HG02610 (cell line): Measurements from ENCODE around the gene UGT1A9.
"Not testable (repeated sequence)": the region's sequence is repeated elsewhere in the genome, so short reads cannot be mapped to it uniquely, and the experiment has no call there.

Source experiments
- ATAC-seq: cut with Tn5 transposase; IDR thresholded peaks from one replicate; pipeline ENCODE4 v1.9.1; 2021; ENCODE audit warnings: mild to moderate bottlenecking, moderate library complexity; ENCODE audit not compliant: unreplicated experiment

Gene UGT1A9

DNA sequence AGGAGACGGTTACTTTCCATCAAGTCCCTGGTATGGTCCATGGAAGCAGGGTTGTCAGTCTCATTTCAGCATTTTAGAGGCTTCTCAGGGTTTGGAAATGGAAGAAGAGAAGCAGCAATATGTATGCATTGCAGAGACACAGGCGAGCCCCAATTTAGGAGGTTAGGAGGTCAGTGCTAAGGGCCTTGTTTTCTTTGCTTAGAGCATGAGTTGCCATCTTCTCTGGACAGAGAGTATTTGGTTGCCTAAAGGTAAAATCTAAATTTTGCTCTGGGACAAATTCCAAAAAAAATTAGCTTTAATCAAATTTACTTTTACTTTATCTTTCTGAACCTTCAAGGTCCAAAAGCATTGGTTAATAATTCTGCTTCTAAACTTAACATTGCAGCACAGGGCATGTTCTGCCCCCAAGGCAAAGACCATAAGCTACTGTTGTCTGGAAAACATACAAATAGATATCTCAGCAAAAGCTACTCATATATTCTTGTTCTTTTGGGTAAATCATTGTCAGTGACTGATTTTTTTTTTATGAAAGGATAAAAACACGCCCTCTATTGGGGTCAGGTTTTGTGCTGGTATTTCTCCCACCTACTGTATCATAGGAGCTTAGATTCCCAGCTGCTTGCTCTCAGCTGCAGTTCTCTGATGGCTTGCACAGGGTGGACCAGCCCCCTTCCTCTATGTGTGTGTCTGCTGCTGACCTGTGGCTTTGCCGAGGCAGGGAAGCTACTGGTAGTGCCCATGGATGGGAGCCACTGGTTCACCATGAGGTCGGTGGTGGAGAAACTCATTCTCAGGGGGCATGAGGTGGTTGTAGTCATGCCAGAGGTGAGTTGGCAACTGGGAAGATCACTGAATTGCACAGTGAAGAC lies at the start of gene UGT1A9:
UGT1A9 (plus strand) TSS at position 609 of the 872 bp plus-strand sequence; CDS start at position 646, 37 bp downstream.
- no peak for ATAC-seq

DNA sequence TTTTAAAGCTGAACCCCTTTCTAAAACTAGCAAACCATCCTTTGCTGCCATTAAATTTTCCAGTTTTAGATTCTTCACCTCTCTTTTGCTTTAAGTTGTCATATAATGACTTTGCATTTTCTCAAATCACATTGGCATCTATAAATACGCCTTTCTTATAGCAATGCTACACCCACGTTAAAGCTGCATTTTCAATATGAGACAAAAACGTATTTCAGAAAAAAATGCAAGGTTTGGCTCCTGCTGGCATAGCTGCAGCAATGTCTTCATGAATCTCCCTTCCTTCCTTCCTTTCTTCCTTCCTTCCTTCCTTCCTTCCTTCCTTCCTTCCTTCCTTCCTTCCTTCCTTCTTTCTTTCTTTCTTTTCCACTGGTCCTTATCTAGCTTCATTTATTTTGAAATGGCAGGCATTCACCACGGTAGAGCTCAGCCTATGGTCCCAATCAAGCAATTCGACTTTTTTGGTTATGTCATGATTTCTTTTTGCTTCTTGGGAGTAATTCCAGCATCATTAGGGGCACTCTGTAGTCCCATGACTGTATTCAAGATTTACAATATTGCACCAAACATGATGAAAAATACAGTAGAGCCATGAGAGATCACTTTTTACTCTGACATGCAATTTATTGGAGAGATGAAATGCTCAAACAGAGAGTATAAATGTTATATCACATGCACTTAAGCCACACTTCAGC lies 44.2 kb upstream of the UGT1A9 start:
- no peak for ATAC-seq

DNA sequence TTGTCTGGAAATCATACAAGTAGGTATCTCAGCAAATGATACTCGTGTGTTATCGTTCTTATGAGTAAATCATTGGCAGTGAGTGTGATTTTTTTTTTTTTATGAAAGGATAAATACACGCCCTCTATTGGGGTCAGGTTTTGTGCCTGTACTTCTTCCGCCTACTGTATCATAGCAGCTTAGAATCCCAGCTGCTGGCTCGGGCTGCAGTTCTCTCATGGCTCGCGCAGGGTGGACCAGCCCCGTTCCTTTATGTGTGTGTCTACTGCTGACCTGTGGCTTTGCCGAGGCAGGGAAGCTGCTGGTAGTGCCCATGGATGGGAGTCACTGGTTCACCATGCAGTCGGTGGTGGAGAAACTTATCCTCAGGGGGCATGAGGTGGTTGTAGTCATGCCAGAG lies 35.4 kb upstream of the UGT1A9 start, which contains the start of gene UGT1A10:
UGT1A10 (plus strand) TSS at position 143 of the 400 bp plus-strand sequence; CDS start at position 218, 75 bp downstream.
- ATAC-seq, result not testable (repeated sequence)

DNA sequence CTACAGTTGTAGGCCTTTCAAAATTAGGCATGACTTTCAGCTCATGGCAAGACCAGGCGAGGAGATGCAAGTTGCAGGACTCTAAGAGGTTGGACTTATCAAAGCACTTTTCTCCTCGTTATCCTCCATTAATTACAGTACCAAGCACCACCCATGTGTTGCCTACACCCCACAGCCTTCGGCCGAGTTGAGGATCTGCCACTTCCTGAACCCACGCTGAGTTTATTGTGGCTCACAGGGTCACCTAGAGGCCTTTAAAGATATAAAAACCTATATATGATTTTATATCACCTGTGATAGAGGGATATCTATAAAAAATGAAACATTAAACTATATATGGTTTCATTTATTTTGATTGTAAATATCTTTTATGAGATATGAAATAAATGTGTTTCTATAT lies 32.9 kb upstream of the UGT1A9 start:
- ATAC-seq, result no peak

DNA sequence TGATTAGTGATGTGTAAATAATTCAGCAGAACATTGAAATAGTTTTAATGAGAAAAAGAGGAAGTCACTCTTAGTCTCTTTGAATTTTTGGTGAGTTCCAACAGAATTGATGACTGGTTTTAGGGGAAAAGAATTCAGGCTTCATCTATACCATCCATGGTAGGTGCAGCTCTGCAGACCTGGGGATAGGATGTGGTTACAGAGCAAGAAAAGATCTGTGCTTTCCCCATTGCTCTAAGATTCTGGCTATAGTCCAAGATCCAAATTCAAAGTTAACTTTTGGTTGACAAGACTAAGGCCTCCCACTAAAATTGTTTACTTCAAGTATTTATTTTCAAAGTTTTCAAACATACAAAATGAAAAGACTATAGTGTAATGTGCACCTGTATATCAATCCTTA lies 31.8 kb upstream of the UGT1A9 start:
- no peak for ATAC-seq

DNA sequence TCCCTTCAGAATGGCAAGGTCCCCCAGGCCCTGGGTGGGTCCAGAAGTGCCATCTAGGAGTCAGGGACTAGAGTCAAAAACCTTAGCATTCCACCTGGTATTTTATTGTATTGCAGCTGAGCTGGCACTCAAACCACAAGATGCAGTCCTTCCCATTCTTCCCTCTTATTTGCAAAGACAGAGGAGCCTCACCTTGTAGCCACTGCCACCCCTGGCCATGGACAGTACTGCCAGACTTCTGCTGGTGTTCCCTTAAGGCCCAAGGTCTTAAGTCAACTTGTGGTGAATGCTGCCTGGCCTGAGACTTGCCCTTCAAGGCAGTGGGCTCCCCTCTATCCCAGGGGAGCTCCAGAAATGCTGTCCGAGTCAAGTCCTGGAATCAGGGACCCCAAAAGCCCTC lies 28.6 kb upstream of the UGT1A9 start:
- ATAC-seq, result no peak

DNA sequence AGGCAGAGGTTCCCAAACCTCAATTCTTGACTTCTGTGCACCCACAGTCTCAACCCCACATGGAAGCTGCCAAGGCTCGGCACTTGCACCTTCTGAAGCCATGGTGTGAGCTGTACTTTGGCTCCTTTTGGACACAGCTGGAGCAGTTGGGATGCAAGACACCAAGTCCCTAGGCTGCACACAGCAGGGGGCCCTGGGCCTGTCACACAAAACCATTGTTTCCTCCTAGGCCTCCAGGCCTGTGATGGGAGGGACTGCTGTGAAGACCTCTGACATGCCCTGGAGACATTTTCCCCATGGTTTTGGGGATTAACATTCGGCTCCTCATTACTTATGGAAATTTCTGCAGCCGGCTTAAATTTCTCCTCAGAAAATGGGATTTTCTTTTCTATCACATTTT lies 25.7 kb upstream of the UGT1A9 start:
- ATAC-seq, result not testable (repeated sequence)

DNA sequence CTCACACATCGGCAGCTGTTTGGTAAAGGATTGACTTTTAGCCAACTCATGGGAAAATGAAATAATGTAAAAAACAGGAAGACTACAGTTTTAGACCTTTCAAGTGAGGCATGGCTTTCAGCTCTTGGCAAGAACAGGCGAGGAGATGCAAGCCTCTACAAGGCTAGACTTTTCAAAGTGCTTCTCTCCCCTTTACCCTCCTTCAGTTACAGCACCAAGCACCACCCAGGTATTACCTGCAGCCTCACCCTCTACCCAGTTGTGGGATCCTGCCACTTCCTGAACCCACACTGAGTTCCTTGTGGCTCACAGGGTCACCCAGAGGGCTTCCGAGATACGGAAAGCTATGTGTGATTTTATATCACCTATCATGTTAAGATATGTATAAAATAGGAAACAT lies 20.7 kb upstream of the UGT1A9 start:
- no peak for ATAC-seq

DNA sequence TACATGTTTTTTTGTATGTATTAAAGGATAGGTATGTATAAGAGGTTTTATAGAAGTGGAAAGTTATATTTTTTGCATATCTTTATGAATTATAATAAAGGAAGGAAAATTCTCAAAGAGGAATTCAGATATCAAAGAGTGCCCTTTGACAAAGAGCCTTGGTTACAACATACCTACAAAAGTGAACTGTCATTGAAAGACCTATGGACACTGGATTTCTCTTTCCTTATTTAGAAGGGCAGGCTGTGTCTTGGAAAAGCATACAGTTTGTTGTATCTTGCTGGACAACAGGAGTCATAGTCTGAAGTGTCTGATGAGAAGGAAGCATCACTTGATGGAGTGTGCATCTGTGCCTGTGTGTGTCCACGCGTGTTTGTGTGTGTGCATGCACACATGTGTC lies 20.3 kb upstream of the UGT1A9 start:
- ATAC-seq, result no peak

DNA sequence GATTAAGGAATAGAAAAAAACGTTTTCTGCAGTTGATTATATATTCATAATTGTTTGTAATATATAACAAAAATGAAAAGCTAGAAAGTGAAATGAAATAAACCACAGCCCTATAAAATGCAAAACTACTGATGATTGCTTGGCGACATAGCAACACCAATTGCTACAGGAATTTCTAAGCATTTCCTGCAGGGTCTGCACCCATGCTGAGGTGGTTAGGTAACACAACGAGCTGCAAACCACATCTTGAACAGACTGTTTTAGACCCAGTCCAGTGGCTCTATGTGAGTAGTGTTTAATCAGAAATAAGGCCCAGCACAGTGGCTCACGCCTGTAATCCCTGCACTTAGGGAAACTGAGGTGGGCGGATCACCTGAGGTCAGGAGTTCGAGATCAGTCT lies 17.2 kb upstream of the UGT1A9 start:
- no peak for ATAC-seq

DNA sequence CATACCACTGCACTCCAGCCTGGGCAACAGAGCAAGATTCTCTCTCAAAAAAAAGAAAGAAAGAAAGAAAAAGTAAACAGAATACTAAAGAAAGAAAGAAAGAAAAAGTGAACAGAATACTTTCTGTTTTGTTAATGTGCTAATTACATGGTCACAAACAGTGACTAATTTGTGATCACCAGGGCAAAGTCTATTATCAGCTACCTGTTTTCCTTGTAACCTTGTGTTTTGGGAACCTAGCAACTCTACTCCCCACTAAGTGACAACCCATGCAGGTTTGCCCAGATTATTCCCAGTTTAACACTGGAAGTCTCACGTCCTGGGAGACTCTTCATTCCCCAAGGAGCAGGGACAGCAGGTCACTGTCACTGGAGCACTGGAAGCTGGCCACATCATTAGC lies 16.7 kb upstream of the UGT1A9 start:
- ATAC-seq, result no peak

DNA sequence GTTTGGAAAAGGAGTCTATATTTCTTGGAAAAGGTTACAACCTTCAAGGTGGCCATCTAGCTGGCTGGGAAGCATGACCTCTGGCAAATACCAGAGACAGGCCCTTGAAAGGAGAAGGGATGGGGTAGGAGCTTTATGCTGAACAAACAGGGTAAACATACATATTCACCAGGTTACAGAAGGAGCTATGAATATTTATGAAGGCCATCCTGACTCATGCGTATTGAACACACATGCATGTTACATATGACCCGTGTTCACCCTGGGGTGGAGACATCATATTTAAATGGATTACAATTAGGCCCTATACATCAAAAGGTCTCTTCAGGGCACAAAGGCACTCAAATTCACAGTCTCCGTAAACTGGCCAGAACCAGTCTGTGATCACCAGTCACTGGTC lies 15.8 kb upstream of the UGT1A9 start:
- ATAC-seq, result not testable (repeated sequence)

DNA sequence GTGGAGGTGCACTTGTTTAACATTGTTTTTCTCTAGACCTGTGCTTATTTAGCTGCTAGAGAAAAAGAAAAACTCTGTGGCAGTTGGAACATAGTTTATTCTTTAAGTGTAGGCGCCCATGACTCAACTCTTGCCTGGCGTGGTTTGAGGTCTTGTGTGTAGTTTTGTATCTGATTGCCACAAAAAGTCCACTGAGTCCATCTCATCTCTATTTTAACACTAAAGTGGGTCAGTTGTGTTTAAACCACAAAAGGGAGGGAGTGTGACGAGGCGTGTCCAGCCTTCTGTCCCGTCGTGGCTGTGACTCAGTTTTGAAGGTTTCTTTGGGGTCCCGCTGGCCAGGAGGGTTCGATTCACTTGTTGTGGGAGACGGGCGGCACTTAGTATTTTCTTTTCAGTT lies 15.3 kb upstream of the UGT1A9 start:
- no peak for ATAC-seq

DNA sequence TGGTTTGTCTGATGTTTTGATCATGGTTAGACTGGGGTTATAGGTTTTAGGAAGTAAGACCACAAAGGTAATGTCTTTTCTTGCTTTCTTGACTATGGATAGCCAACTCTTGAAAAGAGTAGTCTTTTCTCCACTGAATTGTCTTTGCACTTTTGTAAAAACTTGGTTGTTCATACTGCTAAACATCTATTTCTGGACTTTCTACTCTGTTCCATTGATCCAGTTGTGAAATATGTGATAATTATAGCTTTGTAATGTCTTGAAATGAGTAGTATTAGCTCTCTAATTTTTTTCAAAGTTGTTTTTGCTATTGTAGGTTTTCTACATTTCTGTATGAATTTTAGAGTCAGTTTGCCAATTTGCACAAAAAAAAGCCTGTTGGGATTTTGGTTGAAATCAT lies 13.1 kb upstream of the UGT1A9 start:
- ATAC-seq, result no peak

DNA sequence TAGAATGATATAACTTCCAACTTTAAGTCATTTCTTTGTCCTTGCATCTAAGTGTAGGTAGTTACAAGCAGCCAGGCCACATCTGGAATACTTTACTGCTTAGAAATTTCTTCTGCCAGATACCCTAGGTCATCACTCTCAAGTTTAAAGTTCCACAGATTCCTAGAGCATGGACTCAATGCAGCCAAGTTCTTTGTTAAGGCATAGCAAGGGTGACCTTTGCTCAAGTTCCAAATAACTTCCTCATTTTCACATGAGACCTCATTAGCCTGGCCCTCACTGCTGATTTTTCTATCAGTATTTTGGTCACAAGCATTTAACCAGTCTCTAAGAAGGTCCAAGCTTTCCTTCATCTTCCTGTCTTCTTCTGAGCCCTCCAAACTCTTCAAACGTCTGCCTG lies 7.8 kb upstream of the UGT1A9 start:
- no peak for ATAC-seq

DNA sequence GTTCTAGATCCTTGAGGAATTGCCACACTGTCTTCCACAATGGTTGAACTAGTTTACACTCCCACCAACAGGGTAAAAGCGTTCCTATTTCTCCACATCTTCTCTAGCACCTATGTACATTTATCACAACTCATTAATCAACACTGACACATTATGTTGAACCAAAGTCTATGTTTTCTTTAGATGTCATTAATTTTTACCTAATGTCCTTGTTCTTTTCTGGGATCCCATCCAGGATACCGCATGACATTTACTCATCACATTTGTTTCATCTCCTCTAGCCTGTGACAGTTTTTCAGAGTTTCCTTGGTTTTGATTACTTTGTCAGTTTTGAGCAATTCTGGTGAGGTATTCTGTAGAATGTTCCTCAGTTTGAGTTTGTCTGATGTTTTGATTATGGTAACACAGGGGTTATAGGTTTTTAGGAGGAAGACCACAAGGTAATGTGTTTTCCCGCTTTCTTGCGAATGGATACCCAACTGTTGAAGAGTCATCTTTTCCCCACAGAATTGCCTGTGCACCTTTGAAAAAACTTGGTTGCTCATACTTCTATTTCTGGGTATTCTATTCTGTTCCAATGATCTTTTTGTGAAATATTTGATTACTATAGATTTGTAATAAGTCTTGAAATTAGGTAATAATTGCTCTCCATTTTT lies 3.0 kb upstream of the UGT1A9 start:
- ATAC-seq, result no peak

DNA sequence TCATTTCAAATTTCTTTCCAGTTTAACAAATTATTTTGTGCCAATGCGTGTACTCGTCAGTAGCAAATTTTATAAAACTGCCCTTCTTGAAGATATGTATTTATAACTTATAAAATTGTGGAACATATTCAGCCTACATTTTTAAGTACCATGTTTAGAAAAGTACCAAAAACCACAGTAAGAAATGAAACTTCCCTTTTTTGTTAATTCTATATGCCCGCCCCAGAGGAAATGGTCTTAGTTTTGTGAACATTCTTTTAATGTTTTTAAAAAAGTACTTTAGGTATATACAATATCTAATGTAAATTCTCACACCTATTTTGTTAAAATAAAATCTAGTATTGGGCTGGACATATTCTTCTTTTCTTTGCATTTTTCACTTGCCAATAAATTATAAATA lies 1.2 kb downstream of the UGT1A9 start:
- ATAC-seq, result no peak

DNA sequence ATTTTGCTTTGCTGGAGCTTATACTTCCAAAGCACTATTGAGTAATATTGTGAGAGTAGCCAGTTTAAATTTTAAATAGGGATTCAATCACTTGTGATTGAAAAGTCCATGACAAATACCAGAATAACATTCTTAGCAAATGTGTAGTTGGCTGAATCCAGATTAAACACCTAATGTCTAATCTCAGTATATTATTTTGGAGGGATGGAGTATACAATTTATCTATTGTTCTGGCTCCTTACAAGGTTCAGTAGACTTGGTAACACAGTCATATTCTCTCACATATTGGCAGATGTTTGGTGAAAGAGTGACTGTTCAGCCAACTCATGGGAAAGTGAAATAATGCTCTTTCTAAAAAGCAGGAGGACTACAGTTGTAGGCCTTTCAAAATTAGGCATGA lies 2.2 kb downstream of the UGT1A9 start:
- no peak for ATAC-seq

DNA sequence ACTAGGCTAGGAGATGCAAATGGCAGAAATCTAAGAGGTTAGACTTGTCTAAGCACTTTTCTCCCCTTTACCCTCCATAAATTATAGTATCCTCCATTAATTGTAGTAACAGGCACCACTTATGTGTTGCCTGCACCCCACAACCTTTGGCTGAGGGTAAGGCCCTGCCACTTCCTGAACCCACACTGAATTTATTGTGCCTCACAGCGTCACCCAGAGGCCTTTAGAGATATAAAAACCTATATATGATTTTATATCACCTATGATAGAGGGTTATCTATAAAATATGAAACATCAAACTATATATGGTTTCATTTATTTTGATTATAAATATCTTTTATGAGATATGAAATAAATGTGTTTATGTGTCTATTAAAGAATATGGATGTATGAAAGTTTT lies 2.6 kb downstream of the UGT1A9 start:
- no peak for ATAC-seq

DNA sequence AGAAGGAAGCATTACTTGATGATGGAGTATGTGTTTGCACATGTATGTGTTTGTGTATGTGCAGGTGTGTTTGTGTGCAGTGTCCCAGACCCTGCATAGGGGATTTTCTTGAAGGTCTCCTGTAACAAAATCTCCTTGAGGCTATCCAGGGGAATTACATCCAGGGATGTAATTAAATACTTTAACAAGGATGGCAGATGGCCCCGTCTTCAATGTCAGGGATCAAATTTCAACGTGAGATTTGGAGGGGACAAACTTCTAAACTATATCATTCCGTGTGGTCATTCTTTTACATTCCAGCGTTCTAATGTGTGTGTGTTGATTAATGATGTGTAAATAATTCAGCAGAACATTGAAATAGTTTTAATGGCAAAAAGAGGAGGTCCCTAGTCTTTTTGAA lies 3.3 kb downstream of the UGT1A9 start:
- no peak for ATAC-seq

DNA sequence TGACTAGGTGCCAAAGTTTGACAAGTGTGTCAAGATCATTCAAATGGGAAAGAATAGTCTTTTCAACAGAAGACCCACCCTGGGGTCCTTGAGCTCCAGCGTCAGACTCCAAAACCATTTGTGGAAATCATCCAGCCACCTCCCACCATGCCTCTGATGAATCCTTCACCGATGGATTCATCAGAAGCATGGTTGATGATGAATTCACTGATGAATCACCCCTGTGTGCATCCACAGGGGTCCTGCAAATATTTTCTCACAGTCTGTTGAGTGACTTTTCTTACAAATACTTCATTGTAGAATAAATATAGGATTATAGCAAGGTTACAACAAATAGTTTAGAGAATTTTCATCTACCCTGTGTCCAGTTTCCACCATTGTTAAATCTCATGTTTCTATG lies 4.3 kb downstream of the UGT1A9 start:
- ATAC-seq, result no peak

DNA sequence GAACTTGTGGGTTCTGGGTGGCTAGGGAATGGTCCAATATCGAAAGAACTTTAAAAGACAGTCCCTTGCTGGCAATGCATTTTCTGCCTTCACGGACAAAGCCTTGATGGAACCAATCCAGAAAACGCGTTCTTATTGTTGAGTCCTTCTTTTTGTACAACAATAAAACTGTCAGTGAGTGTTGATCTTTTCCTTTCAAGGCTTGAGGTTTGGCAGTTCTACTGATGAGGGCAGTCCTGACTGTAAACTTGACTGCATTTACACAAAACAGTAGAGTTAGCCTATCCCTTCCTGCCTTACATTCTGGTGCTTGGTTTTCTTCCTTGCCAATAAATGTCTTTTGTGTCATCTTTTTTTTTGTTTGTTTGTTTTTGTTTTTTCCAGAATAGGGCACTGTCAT lies 7.5 kb downstream of the UGT1A9 start:
- ATAC-seq, result no peak
